Prostate gland (tissue), 2 donors: ENCODE results near the gene CRELD1.

ENCODE experiments used
- POLR2A ChIP-seq: fragments of 450-650 bp; IDR thresholded peaks from one replicate; pipeline ENCODE4 v1.6.1; 2016; ENCODE audit warnings: antibody characterized with exemption, mild to moderate bottlenecking
- POLR2AphosphoS5 ChIP-seq: sonication (generic); formaldehyde crosslinking; IDR thresholded peaks from one replicate; pipeline ENCODE4 v1.6.1; 2017; ENCODE audit warnings: antibody characterized with exemption
- TF ChIP-seq, protein P1 (sequence below), 4 experiments: fragments of 200-600 bp in 2 of 4; fragments of 450-650 bp in 2 of 4; sonication (generic) in 2 of 4; IDR thresholded peaks; 1 replicate in 3 of 4; 2 replicates in 1 of 4; pipeline ENCODE4 v1.5.1; 2016 to 2019; ENCODE audit warnings: antibody characterized with exemption in 4 of 4, mild to moderate bottlenecking in 2 of 4, moderate library complexity in 2 of 4

DNA sequence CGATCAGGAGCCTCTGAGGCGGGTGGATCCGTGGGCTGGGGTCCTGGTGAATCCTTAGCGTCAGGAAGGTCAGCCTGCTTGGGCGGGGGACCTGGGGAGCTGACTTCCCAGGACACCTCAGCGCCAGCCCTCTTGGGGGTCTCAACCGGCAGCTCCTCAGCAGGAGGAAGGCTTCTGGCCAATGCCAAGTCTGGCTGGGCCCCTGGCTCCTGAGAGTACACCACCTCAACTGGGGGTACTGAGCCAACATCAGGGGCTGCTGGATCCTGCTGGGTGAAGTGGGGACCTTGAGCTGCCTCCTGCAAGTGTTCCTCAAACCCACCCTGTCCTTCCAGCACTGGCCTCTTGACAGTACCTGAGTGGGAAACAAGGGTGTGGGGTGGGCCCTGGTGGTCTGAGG lies 15.5 kb downstream of the CRELD1 start:
- TF ChIP-seq, protein P1, sequence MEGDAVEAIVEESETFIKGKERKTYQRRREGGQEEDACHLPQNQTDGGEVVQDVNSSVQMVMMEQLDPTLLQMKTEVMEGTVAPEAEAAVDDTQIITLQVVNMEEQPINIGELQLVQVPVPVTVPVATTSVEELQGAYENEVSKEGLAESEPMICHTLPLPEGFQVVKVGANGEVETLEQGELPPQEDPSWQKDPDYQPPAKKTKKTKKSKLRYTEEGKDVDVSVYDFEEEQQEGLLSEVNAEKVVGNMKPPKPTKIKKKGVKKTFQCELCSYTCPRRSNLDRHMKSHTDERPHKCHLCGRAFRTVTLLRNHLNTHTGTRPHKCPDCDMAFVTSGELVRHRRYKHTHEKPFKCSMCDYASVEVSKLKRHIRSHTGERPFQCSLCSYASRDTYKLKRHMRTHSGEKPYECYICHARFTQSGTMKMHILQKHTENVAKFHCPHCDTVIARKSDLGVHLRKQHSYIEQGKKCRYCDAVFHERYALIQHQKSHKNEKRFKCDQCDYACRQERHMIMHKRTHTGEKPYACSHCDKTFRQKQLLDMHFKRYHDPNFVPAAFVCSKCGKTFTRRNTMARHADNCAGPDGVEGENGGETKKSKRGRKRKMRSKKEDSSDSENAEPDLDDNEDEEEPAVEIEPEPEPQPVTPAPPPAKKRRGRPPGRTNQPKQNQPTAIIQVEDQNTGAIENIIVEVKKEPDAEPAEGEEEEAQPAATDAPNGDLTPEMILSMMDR (IDR thresholded peaks at IDR 0.05) = no peak
- TF ChIP-seq POLR2A (no peak), POLR2AphosphoS5 (no peak)
